H1 (cell line): Measurements from ENCODE around the gene PDE2A. TPM values are rescaled to one million over a fixed set of nuclear protein-coding genes. Genes with fewer than 3 reads are reported as not detected.

Source experiments
- CTCF ChIA-PET: fragments of 300-600 bp; sonication (Branson Sonifier 250); formaldehyde crosslinking; loops from one replicate; lab custom pipeline; 2021; ENCODE audit not compliant: partially characterized antibody; lab: Charles Lee
- POLR2A ChIA-PET: fragments of 300-600 bp; sonication (Branson Sonifier 250); formaldehyde crosslinking; loops from one replicate; lab custom pipeline; 2021; ENCODE audit warnings: inconsistent platforms; ENCODE audit not compliant: partially characterized antibody; lab: Charles Lee
- DNase-seq, 2 experiments: peaks; one replicate each; pipeline versions ENCODE4 v3.0.0 to v3.0.0-alpha.2; 2010 to 2022; ENCODE audit warnings: low spot score in 2 of 2, low read depth in 1 of 2, mixed read lengths in 1 of 2
- FAIRE-seq: peaks from 2 replicates; lab custom pipeline; 2011; peaks lifted over from hg19 to GRCh38; lab: Jason Lieb, UNC
- H2AFZ ChIP-seq: 2 replicates; pipeline ENCODE4 v1.8.1; 2012; ENCODE audit warnings: low read length, inconsistent platforms
- H2AK5ac ChIP-seq: 2 replicates; pipeline ENCODE4 v1.6.1; 2013; ENCODE audit warnings: low read depth, low read length
- H2BK120ac ChIP-seq: replicated peaks from 2 replicates; pipeline ENCODE3; 2013; ENCODE audit warnings: low read depth, low read length, inconsistent platforms
- H2BK12ac ChIP-seq: 2 replicates; pipeline ENCODE4 v1.6.1; 2013; ENCODE audit warnings: low read depth, low read length
- H2BK15ac ChIP-seq: 2 replicates; pipeline ENCODE4 v1.6.1; 2013; ENCODE audit warnings: low read length
- H2BK20ac ChIP-seq: 2 replicates; pipeline ENCODE4 v1.6.1; 2013; ENCODE audit warnings: low read length
- H2BK5ac ChIP-seq: 2 replicates; pipeline ENCODE4 v1.6.1; 2013; ENCODE audit warnings: low read depth, low read length
- H3K14ac ChIP-seq: 2 replicates; pipeline ENCODE4 v1.6.1; 2013; ENCODE audit warnings: inconsistent platforms; ENCODE audit not compliant: insufficient read length
- H3K18ac ChIP-seq: 2 replicates; pipeline ENCODE4 v1.6.1; 2013; ENCODE audit warnings: low read length; ENCODE audit errors: extremely low read depth
- H3K23ac ChIP-seq: 2 replicates; pipeline ENCODE4 v1.6.1; 2013; ENCODE audit warnings: inconsistent platforms; ENCODE audit not compliant: insufficient read length
- H3K23me2 ChIP-seq: 2 replicates; pipeline ENCODE4 v1.6.1; 2013; ENCODE audit warnings: low read depth, low read length
- H3K27ac ChIP-seq: 2 replicates; pipeline ENCODE4 v1.6.1; 2011; ENCODE audit warnings: low read depth, low read length, inconsistent platforms
- H3K27me3 ChIP-seq, 4 experiments: replicated peaks in 1 of 4; 1 replicate in 1 of 4; 2 replicates in 3 of 4; pipeline versions ENCODE4 v1.6.1 to v1.8.1; 2011 to 2013; ENCODE audit warnings: low read length in 3 of 4, mild to moderate bottlenecking in 3 of 4, inconsistent platforms in 2 of 4, mixed read lengths in 2 of 4, moderate library complexity in 1 of 4; ENCODE audit not compliant: control insufficient read depth in 3 of 4, insufficient read depth in 3 of 4; ENCODE audit errors: extremely low read depth in 1 of 4
- H3K36me3 ChIP-seq, 4 experiments: 2 replicates each; pipeline versions ENCODE4 v1.6.1 to v1.8.1; 2011 to 2013; ENCODE audit warnings: mild to moderate bottlenecking in 4 of 4, low read length in 3 of 4, moderate library complexity in 2 of 4, control low read depth in 1 of 4, inconsistent platforms in 1 of 4; ENCODE audit not compliant: insufficient read depth in 4 of 4, control insufficient read depth in 2 of 4
- H3K4ac ChIP-seq: replicated peaks from 2 replicates; pipeline ENCODE3; 2013; ENCODE audit warnings: low read length, low read depth, mixed read lengths, inconsistent platforms; ENCODE audit not compliant: insufficient read length
- H3K4me1 ChIP-seq, 4 experiments: replicated peaks in 1 of 4; 1 replicate in 1 of 4; 2 replicates in 3 of 4; pipeline versions ENCODE4 v1.6.1 to v1.8.1; 2011 to 2013; ENCODE audit warnings: low read length in 3 of 4, inconsistent platforms in 2 of 4, mixed read lengths in 1 of 4; ENCODE audit not compliant: insufficient read depth in 4 of 4, control insufficient read depth in 3 of 4
- H3K4me2 ChIP-seq, 2 experiments: 2 replicates each; pipeline versions ENCODE4 v1.6.1 to v1.8.1; 2011 to 2013; ENCODE audit warnings: low read depth in 2 of 2, low read length in 2 of 2, control low read depth in 1 of 2, inconsistent platforms in 1 of 2, mild to moderate bottlenecking in 1 of 2; ENCODE audit not compliant: insufficient read depth in 1 of 2
- H3K4me3 ChIP-seq, 4 experiments: fragments of 200-600, 300-600 bp in 1 of 4; sonication (generic), shearing (Covaris generic), sonication (Bioruptor Twin) in 1 of 4; 2 replicates each; pipeline versions ENCODE4 v1.5.1 to v1.8.1; 2011 to 2016; ENCODE audit warnings: low read length in 4 of 4, low read depth in 3 of 4, control low read depth in 2 of 4, inconsistent platforms in 2 of 4, mild to moderate bottlenecking in 2 of 4, mixed read lengths in 1 of 4, moderate library complexity in 1 of 4; ENCODE audit not compliant: insufficient read depth in 2 of 4; ENCODE audit errors: extremely low read depth in 1 of 4
- H3K56ac ChIP-seq: replicated peaks from 2 replicates; pipeline ENCODE3; 2013; ENCODE audit warnings: low read depth, mild to moderate bottlenecking, mixed read lengths, low read length, inconsistent platforms; ENCODE audit not compliant: insufficient read length
- H3K79me1 ChIP-seq: 2 replicates; pipeline ENCODE4 v1.6.1; 2013; ENCODE audit warnings: low read depth, low read length, control low read depth
- H3K79me2 ChIP-seq, 2 experiments: 2 replicates each; pipeline versions ENCODE4 v1.6.1 to v1.8.1; 2012 to 2013; ENCODE audit warnings: low read length in 2 of 2, mild to moderate bottlenecking in 2 of 2, inconsistent platforms in 1 of 2; ENCODE audit not compliant: insufficient read depth in 2 of 2, control insufficient read depth in 1 of 2
- H3K9ac ChIP-seq, 4 experiments: replicated peaks in 1 of 4; 1 replicate in 1 of 4; 2 replicates in 3 of 4; pipeline versions ENCODE4 v1.6.1 to v1.8.1; 2011 to 2013; ENCODE audit warnings: low read depth in 3 of 4, low read length in 3 of 4, control low read depth in 2 of 4, mild to moderate bottlenecking in 2 of 4, moderate library complexity in 2 of 4, inconsistent platforms in 1 of 4; ENCODE audit errors: extremely low read depth in 1 of 4
- H3K9me3 ChIP-seq, 2 experiments: 2 replicates each; pipeline versions ENCODE4 v1.6.1 to v1.8.1; 2012 to 2013; ENCODE audit warnings: mild to moderate bottlenecking in 2 of 2, moderate library complexity in 2 of 2, control low read depth in 1 of 2, inconsistent platforms in 1 of 2, low read depth in 1 of 2, low read length in 1 of 2, mixed read lengths in 1 of 2; ENCODE audit not compliant: insufficient read depth in 2 of 2
- H4K20me1 ChIP-seq, 2 experiments: replicated peaks in 1 of 2; 2 replicates each; pipeline versions ENCODE3 to v1.8.1; 2011 to 2013; ENCODE audit warnings: inconsistent platforms in 2 of 2, low read length in 2 of 2, mild to moderate bottlenecking in 1 of 2; ENCODE audit not compliant: insufficient read depth in 2 of 2, control insufficient read depth in 1 of 2
- H4K5ac ChIP-seq: 2 replicates; pipeline ENCODE4 v1.6.1; 2013; ENCODE audit warnings: low read length, low read depth, mixed read lengths, inconsistent platforms; ENCODE audit not compliant: insufficient read length
- H4K8ac ChIP-seq: 2 replicates; pipeline ENCODE4 v1.8.0; 2013; ENCODE audit warnings: mild to moderate bottlenecking, moderate library complexity, low read length, inconsistent platforms; ENCODE audit not compliant: insufficient read depth; ENCODE audit errors: extremely low read depth
- H4K91ac ChIP-seq: replicated peaks from 2 replicates; pipeline ENCODE3; 2013; ENCODE audit warnings: low read length, mixed read lengths, inconsistent platforms; ENCODE audit not compliant: insufficient read length
- CBX8 ChIP-seq: fragments of 300-800, 300-1000 bp; sonication (generic); IDR thresholded peaks from 2 replicates; pipeline ENCODE4 v1.7.1; 2016; ENCODE audit warnings: low read depth, low read length, borderline replicate concordance
- HDAC2 ChIP-seq, 2 experiments: fragments of 300-600 bp in 1 of 2; sonication (generic) in 1 of 2; IDR thresholded peaks; 2 replicates each; pipeline ENCODE4 v1.6.1; 2011 to 2012; ENCODE audit warnings: low read depth in 2 of 2, low read length in 2 of 2, mild to moderate bottlenecking in 2 of 2, moderate library complexity in 2 of 2, borderline replicate concordance in 1 of 2, inconsistent platforms in 1 of 2
- NRF1 ChIP-seq: IDR thresholded peaks from 2 replicates; pipeline ENCODE4 v1.6.1; 2011; ENCODE audit warnings: mild to moderate bottlenecking, low read depth, low read length, improper control_type of control experiment
- POLR2AphosphoS5 ChIP-seq: IDR thresholded peaks from 2 replicates; pipeline ENCODE4 v1.6.1; 2011; ENCODE audit warnings: low read depth, low read length
- RFX5 ChIP-seq: IDR thresholded peaks from 2 replicates; pipeline ENCODE4 v1.6.1; 2011; ENCODE audit warnings: low read depth, low read length, improper control_type of control experiment, borderline replicate concordance
- RNF2 ChIP-seq: fragments of 200-900, 300-1000 bp; sonication (generic); IDR thresholded peaks from 2 replicates; pipeline ENCODE4 v1.7.1; 2016; ENCODE audit warnings: borderline replicate concordance, low read depth, mild to moderate bottlenecking, antibody characterized with exemption, low read length; ENCODE audit not compliant: poor library complexity, severe bottlenecking; ENCODE audit errors: missing control alignments
- SAP30 ChIP-seq: fragments of 300-600 bp; sonication (generic); IDR thresholded peaks from 2 replicates; pipeline ENCODE4 v1.7.1; 2012; ENCODE audit warnings: low read length, moderate library complexity, mild to moderate bottlenecking, inconsistent platforms; ENCODE audit not compliant: insufficient read depth, insufficient replicate concordance
- WGBS, 2 experiments: shearing (Covaris generic) in 1 of 2; methylation state at CpG; one replicate each; pipeline versions ENCODE4 v1.1.6 to v1.1.7; 2013 to 2015; ENCODE audit warnings: low lambda C conversion rate in 2 of 2, mixed read lengths in 2 of 2, inconsistent platforms in 1 of 2, low coverage in 1 of 2, missing lambda C conversion rate in 1 of 2; ENCODE audit not compliant: insufficient replicate concordance in 2 of 2, insufficient coverage in 1 of 2, insufficient read length in 1 of 2; ENCODE audit errors: extremely low coverage in 1 of 2, missing lambda C conversion rate in 1 of 2; 5-methylcytosine and 5-hydroxymethylcytosine counted together
- polyA plus RNA-seq, 7 experiments: library from polyadenylated mRNA; depleted of rRNA in 3 of 7; stranded (reverse) in 5 of 7; unstranded in 2 of 7; fragments of >200 nt in 5 of 7; fragments of 200-250 nt in 2 of 7; gene quantifications; 1 replicate in 5 of 7; 2 replicates in 1 of 7; 4 replicates in 1 of 7; pipeline versions ENCODE4 v1.2.1 to v1.2.3, GENCODE V29; 2011 to 2013; ENCODE audit warnings: missing spikeins in 2 of 7, mixed read lengths in 2 of 7
- total RNA-seq: library from RNA; stranded (reverse); fragmentation: NEBNext Ultra II Directional; extraction: Animal tissue kit (Norgen Biotek cat#: 25700); gene quantifications from 2 replicates; pipeline ENCODE4 v1.2.1, GENCODE V29; 2021

Gene PDE2A
- total and polyA plus RNA-seq, 2 of the 8 experiments (the other 6 are each of a cell fraction or from before 2014, with no cell fraction given) = 3.4 to 7.1 TPM

DNA sequence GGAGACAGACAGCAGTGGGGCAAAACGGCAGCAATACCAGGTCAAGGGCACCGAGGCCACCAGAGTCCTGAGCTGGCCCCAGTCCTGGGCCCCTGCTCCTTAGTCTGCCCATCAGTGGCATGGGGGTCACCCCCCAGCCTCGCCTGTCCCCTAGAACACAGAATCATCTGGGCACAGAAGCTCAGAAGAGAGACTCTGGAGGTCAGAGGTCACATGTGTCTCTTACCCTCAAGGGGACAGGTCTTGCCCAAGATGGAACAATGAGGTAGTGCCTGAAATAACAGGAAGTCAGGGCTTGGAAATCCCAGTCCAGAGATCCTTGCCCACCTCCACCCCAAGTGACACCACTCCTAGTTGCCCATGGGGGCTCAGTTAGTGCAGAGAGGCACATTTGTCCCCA lies 20.6 kb downstream of the PDE2A start:
- Histone ChIP-seq H3K4ac (no peak overlapping the region), H3K4me1 (peaks cover 0 to 12% (median 7%) of the 10 kb centered on the region in 4 experiments; a peak in 4 of 7 replicates), H2BK5ac (no peak overlapping the region), H3K23ac (no peak overlapping the region), H4K91ac (no peak overlapping the region), H2AFZ (no peak overlapping the region), H3K79me2 (no peaks in the 10 kb centered on the region), H4K5ac (no peak overlapping the region), H3K4me3 (no peak overlapping the region), H2BK20ac (peak overlapping the region; percentile 90)
- WGBS, 2 experiments = 85% methylated on average over 3 of the region's 3 CpGs; no CpG with 5 or more reads in 1 of the 2 experiments
- no peak for FAIRE-seq
- TF ChIP-seq HDAC2 (IDR thresholded peaks at IDR 0.05; ENCODE audit: borderline replicate concordance in 1 of 2, low read depth in 2 of 2, low read length in 2 of 2) (no peak), SAP30 (no peak), RNF2 (no peak), RFX5 (no peak), NRF1 (no peak), POLR2AphosphoS5 (no peak), CBX8 (no peak)
- TF ChIP-seq, all 59 proteins: peak for 0
- Histone ChIP-seq H3K9ac (no peak overlapping the region), H2BK15ac (no peak overlapping the region), H3K9me3 (no peaks in the 10 kb centered on the region), H4K8ac (no peak overlapping the region), H3K23me2 (peaks cover 2% of the 10 kb centered on the region; the same call in 1 of the 2 replicates), H4K20me1 (peaks cover 0 to 2% of the 10 kb centered on the region in 2 experiments), H3K56ac (no peak overlapping the region), H3K27me3 (no peaks in the 10 kb centered on the region; a peak in 1 of 7 replicates), H3K27ac (no peak overlapping the region), H3K14ac (no peak overlapping the region), H3K36me3 (no peaks in the 10 kb centered on the region), H2BK120ac (no peak overlapping the region), H2AK5ac (peak overlapping the region; percentile 53; the same call in 1 of the 2 replicates), H3K18ac (no peak overlapping the region), H3K79me1 (no peaks in the 10 kb centered on the region), H2BK12ac (no peak overlapping the region), H3K4me2 (0 out of 4 replicates have a peak overlapping the region, but pooled peaks of 1 of the 2 experiments have one; percentile 11)
- CTCF ChIA-PET = interaction anchor here (1.2 to 39.6 kb wide), 8 partner anchors 10 to 64 kb away, joined by 3 to 624 read pairs (median 18); no protein-coding TSS in a partner anchor
- DNase-seq = no peak
- POLR2A ChIA-PET = interaction anchor here (2.0 kb wide), 1 partner anchor 27 kb away, joined by 7 read pairs; no protein-coding TSS in a partner anchor
